ENCODE results near the gene RNF213. TPM values are rescaled to one million over a fixed set of nuclear protein-coding genes. Genes with fewer than 3 reads are reported as not detected.
"Not testable (repeated sequence)": the region's sequence is repeated elsewhere in the genome, so short reads cannot be mapped to it uniquely, and the experiment has no call there.

Gene RNF213
- polyA plus RNA-seq, 3 donors: 19.6 to 45.5 (median 24.7) TPM

- WGBS, 3 donors: 97 to 98% (median 98%) methylated on average over 4 of the region's 4 CpGs
- not testable (repeated sequence) for H3K27ac ChIP-seq (ENCODE audit: low read depth, low read length)
Observed at GRCh38 chr17:80299350-80300100, 38.9 kb downstream of the RNF213 start.

- not testable (repeated sequence) for H3K27ac ChIP-seq (ENCODE audit: low read depth, low read length)
- 97 to 100% (median 100%) methylated on average over 2 of the region's 2 CpGs for whole genome bisulfite sequencing, 3 donors
Observed at GRCh38 chr17:80300756-80301155, 40.1 kb downstream of the RNF213 start.

- H3K27ac ChIP-seq (ENCODE audit: low read depth, low read length): no peak overlapping the region
- 96 to 97% (median 96%) methylated on average over 3 of the region's 3 CpGs for WGBS, 3 donors
Observed at GRCh38 chr17:80303824-80304223, 43.2 kb downstream of the RNF213 start.

GRCh38 chr17:80307994-80308691, 47.5 kb downstream of the RNF213 start:
- no peak overlapping the region for H3K27ac ChIP-seq (ENCODE audit: low read depth, low read length)
- 86 to 87% (median 87%) methylated on average over 12 of the region's 12 CpGs for WGBS, 3 donors

- WGBS, 3 donors: 82 to 87% (median 85%) methylated on average over 16 of the region's 16 CpGs
- no peak overlapping the region for H3K27ac ChIP-seq (ENCODE audit: low read depth, low read length)
Observed at GRCh38 chr17:80308692-80309517, 48.3 kb downstream of the RNF213 start.

- no peak overlapping the region for H3K27ac ChIP-seq (ENCODE audit: low read depth, low read length)
- WGBS, 3 donors: 95 to 97% (median 95%) methylated on average over 22 of the region's 22 CpGs
Observed at GRCh38 chr17:80311216-80311827, 50.7 kb downstream of the RNF213 start.

GRCh38 chr17:80312621-80313135, 52.0 kb downstream of the RNF213 start:
- H3K27ac ChIP-seq (ENCODE audit: low read depth, low read length): no peak overlapping the region
- WGBS, 3 donors: 96 to 100% (median 100%) methylated on average over 10 to 12 of the region's 12 CpGs

GRCh38 chr17:80313160-80313829, 52.6 kb downstream of the RNF213 start:
- 97 to 98% (median 97%) methylated on average over 6 of the region's 6 CpGs for WGBS, 3 donors
- H3K27ac ChIP-seq (ENCODE audit: low read depth, low read length): no peak overlapping the region

- not testable (repeated sequence) for H3K27ac ChIP-seq (ENCODE audit: low read depth, low read length)
- WGBS, 3 donors: 100% methylated on average over 1 of the region's 1 CpG
Observed at GRCh38 chr17:80313946-80314345, 53.3 kb downstream of the RNF213 start.

- 91 to 100% (median 92%) methylated on average over 1 of the region's 2 CpGs for WGBS, 3 donors
Observed at GRCh38 chr17:80315517-80316182, 55.0 kb downstream of the RNF213 start.

GRCh38 chr17:80316431-80316830, 55.8 kb downstream of the RNF213 start:
- no peak overlapping the region for H3K27ac ChIP-seq (ENCODE audit: low read depth, low read length)
- 56 to 68% (median 66%) methylated on average over 10 of the region's 10 CpGs for WGBS, 3 donors

More at GRCh38 chr17:80315517-80316182, 55.0 kb downstream of the RNF213 start:
- no peak overlapping the region for H3K27ac ChIP-seq (ENCODE audit: low read depth, low read length)

- H3K27ac ChIP-seq (ENCODE audit: low read depth, low read length): no peak overlapping the region
- 84 to 87% (median 86%) methylated on average over 26 of the region's 26 CpGs for WGBS, 3 donors
Observed at GRCh38 chr17:80316927-80317705, 56.5 kb downstream of the RNF213 start.

GRCh38 chr17:80317706-80317980, 57.0 kb downstream of the RNF213 start:
- 89 to 97% (median 92%) methylated on average over 5 of the region's 5 CpGs for WGBS, 3 donors
- no peak overlapping the region for H3K27ac ChIP-seq (ENCODE audit: low read depth, low read length)

- no peak overlapping the region for H3K27ac ChIP-seq (ENCODE audit: low read depth, low read length)
- 95 to 96% (median 96%) methylated on average over 6 of the region's 6 CpGs for WGBS, 3 donors
Observed at GRCh38 chr17:80318166-80318565, 57.5 kb downstream of the RNF213 start.

GRCh38 chr17:80319262-80319998, 58.8 kb downstream of the RNF213 start:
- WGBS, 3 donors: 81 to 89% (median 89%) methylated on average over 22 of the region's 22 CpGs
- no peak overlapping the region for H3K27ac ChIP-seq (ENCODE audit: low read depth, low read length)

GRCh38 chr17:80319999-80320344, 59.3 kb downstream of the RNF213 start:
- WGBS, 3 donors: 83 to 89% (median 85%) methylated on average over 4 of the region's 4 CpGs

More at GRCh38 chr17:80319999-80320344, 59.3 kb downstream of the RNF213 start:
- H3K27ac ChIP-seq (ENCODE audit: low read depth, low read length): no peak overlapping the region
